HG02763 (cell line): ENCODE measurements around the gene MAP3K15.

Experiments
- ATAC-seq: cut with Tn5 transposase; IDR thresholded peaks from one replicate; pipeline ENCODE4 v1.9.1; 2021; ENCODE audit warnings: mild to moderate bottlenecking, moderate library complexity; ENCODE audit not compliant: unreplicated experiment

Gene MAP3K15

DNA sequence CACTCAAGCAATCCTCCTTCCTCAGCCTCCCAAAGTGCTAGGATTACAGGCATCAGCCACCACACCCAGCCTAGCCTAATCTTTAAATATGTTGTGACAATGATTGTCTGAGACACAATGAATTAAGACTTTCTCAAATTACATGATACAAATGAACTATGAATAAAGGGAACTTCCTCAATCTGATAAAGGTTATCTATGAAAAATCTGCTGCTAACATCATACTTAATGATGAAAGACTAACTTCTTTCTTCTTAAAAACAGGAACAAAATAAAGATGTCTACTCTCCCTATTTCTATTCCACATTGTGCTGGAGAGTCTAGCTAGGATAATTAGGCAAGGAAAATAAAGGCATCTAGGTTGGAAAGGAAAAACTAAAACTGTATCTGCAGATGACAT is 111.6 kb downstream of the MAP3K15 start:
- no peak for ATAC-seq

DNA sequence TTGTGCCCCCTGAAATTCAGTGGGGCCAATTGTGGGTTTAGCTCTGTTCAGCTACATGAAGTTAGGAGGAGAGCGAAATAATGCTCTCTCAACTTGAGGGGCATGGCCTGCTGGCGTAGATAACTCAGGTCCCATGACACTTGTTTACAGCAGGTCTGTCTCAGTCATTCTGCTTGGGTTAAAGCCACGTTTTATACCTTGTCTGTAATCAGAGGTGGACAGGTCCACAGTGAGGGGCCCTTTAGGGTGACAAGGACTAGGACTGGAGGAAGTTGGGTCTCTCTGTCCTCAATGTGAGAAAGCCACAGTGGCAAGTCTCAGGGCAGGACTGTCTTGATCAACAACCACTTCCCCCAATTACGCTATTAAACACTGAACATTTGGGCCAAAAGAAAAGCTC is 122.6 kb downstream of the MAP3K15 start:
- no peak for ATAC-seq

GRCh38 chrX:19392078-19392477 is 123.2 kb downstream of the MAP3K15 start:
- no peak for ATAC-seq

DNA sequence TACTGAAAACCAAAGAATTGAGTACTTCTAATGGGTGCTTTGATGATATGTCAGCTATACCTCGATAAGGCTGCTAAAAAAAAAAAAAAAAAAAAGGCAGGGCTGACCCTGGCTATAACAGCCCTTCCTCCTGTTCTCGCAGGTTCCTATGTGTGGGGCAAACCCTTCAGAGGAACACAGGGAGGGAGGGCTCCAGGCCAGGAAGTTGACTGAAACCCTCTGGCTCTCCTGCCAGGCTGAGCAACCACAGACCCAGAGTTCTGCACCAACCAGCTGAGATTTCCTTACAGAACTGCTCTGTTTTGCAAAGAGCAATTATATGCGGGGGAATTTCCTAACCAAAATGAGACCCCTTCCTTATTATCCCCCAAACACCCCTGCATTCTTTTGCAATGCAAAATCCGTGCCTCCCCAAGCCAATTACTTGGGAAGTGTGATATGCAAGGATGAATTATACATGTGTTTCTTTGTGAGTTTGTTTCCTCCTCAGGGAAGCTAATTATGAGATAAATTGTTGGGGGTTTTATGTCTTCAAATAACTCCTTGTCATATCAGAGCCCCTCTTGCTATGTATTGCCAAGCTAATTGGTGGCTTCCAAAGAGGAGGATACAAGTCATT is 126.0 kb downstream of the MAP3K15 start:
- no peak for ATAC-seq

DNA sequence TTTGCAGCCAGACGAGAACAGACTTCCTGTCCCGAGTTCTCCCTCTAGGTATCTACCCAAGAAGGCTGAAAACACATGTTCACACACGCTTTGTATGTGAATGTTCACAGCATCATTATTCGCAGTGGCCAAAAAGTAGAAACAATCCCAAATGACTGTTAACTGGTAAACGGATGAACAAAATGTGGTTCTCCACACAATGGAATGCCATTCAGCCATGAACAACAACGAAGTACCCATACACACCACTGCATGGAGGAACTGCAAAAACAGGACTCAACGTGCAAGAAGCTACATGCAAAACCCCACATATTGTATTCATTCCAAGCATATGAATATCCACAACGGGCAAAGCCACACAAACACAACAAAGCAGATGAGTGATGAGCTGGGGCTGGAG is 126.6 kb downstream of the MAP3K15 start:
- ATAC-seq: no peak

DNA sequence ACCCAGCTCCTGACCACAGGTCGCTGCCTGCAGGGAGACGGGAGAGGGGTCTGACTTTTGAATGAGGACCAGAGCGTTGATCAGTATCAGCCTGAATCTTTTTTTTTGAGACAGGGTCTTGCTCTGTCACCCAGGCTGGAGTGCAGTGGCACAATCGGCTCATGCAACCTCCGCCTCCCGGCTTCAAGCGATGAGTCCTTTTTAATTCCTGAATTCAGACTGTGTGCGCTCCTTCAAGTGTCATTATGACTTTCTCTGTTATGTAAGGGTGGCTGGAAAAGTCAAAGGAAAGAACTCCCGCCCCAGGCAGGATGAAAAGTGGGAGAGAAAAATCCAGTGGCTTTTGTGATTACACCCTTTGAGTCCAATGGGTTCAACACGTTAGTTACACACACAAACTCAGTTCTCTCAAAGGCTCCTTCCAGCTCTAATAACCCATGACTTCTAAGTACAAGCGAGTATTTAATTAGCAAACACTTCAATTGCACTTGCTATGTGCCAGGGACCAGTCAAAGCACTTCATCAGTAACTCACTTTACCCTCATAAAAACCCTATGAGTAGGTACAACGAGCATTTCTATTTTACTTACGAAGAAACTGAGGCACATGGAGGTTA is 127.1 kb downstream of the MAP3K15 start:
- ATAC-seq: no peak

DNA sequence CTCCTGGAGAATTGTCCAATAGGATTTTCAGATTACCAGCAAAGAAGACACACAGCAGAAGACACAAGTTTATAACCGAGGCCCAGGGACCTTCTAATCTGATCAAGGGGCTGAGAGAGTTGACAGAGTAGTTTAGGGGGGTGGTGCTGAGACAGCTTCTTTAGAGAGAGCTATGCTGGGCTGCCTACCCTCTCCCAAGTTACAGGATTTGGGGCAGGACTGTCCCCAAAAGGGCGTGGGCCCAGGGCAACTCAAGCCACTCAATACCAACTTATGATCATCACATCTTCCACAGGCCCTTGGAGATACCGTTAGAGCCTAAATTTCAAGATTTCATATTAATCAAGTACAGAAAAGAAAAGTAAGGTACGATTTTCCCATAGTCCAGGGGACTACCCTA is 128.6 kb downstream of the MAP3K15 start:
- no peak for ATAC-seq

DNA sequence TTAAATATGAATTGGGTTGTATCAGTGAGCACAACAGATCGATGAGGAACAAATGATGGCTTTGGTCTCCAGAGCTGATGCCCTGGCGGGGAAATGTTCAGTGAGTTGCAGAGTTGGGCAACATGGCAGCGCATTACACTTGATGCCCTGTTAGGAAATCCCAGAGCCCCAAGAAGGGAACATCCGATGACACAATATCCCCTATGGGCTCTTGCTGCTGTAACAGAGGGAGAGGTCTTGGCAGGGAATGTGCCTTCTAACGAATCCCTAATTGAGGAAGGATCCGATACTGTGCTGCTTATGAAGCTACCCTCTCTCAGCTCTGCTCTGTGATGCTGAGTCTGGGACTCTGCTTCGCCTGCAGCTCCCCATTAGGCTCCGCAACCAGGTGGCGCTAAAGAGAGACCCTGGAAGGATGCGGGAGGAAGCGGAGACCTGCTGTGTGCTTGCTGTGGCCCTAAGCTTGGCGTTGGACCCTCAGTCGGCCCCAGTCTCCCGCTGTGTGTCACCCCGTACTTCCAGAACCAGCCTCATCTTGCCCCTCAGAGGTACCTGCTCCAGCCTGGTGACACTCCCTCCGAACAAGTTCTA is 132.7 kb downstream of the MAP3K15 start:
- no peak for ATAC-seq

DNA sequence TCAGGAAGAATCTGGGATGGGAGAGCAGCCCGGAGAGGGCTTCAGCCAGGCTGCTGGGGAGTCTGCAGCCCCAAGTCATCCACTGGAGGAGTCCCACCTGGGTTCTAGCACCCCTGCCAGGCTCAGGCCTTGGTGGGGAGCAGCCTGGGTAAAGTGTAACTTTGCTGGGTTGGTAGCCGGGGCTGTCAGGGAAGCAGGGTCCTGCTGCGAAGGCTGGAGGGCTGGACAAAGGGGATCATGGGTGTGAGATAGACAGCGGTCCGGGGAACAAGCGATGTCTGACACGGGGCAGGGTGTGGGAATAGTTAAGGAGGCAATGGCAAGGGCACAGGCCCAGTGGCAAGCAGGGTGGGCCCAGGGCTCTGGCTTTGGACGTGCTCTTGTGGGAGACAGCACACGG is 134.0 kb downstream of the MAP3K15 start:
- no peak for ATAC-seq

DNA sequence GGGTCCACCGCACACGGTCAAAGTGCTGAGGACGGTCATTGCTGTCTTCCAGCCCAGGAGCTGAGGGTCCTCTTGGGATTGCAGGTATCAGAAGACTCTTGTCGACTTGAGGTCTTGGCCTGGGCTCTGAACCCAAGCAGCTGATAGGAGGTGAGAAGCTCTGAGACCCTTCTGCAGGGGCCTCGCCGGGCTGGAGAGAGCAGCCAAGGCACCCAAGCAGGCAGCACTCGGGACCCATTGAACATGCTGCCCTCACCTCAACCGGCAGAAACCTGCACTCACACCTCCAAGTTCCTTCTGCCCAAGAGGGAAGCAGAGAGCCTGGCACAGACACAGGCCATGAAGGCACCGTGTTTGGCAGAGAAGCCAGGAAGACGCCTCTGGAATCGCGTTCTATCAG is 137.5 kb downstream of the MAP3K15 start:
- no peak for ATAC-seq

- ATAC-seq: no peak
These were observed 139.8 kb downstream of the MAP3K15 start for GRCh38 chrX:19375546-19375945.

GRCh38 chrX:19373351-19373891 is 141.9 kb downstream of the MAP3K15 start:
- ATAC-seq: no peak

- ATAC-seq: peak; percentile 24
These were observed 142.6 kb downstream of the MAP3K15 start for GRCh38 chrX:19372547-19373331.

- ATAC-seq: peak; percentile 65
These were observed 143.2 kb downstream of the MAP3K15 start for GRCh38 chrX:19372170-19372546.

DNA sequence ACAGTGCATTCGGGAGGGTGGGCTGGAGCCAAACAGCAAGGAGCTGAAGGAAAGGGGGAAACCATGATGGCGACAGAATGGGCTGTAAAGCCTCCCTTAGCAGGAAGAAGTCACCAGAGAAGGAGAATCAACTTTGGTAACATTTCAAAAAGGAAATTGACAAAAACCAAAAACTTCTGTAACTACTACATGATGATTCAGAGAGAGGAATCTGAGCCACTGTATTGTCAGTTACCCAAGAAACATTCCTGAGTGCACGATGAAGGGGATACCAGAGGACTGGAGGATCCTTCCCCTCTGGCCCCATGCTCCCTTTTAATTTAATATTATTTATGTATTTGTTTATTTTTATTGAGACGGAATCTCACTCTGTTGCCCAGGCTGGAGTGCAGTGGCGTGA is 145.2 kb downstream of the MAP3K15 start:
- no peak for ATAC-seq

GRCh38 chrX:19368576-19368975 is 146.7 kb downstream of the MAP3K15 start:
- ATAC-seq: no peak

DNA sequence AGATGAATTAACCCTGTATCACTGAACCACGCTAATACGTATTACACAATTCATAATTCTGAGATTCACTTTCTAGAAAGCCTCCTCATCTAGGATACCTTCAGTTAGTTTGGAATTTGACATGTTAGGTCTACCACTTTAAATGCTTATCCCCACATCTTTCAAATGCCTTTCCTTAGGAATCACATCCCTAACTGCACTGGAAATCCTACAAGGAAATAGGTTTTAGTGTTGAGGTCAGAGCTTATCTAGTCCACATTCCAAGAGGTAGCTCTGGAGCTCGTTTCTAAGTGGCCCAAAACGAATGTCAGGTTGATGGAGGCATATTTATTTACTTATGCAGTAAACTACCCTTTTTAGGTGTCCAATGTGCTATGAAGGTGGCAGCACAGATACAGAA is 153.6 kb downstream of the MAP3K15 start:
- ATAC-seq: no peak

DNA sequence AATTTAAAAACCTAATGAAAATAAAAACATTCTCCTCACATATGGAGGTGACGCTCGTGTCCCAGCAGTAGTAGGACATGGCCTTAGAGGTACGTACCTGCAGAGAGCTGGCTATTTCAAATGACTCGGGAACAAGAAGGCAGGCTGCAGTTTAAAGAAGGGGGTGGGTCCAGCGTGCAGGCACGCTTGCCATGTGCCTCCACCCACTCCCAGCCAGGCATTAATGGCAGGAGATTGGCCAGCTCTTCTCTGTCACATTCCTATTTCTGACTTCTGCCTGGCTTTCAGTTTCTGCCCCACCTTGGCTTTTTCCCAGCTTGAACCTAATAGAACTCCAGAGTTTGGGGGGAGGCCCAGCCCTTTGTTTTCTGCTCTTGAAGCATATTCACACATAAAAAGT is 154.4 kb downstream of the MAP3K15 start:
- no peak for ATAC-seq

GRCh38 chrX:19358521-19358920 is 156.8 kb downstream of the MAP3K15 start:
- ATAC-seq: no peak

DNA sequence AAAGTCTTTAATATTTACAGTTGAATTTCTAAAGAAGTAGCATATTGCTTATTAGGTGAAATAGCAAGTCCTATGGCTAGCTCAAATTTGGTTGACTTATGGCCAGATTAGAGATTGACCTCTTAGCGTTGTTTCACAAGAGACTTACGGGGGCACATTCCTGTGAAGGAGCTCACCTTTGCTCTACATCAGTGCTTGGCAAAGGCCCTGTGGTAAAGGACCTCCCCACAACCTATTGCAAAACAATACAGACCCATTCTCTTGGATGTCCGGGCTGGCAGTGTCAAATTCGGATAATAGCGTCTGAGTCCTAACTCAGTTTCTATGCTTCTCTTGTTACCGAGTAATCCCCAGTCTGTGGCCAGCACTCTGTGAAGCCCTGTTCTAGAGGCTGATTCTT is 160.7 kb downstream of the MAP3K15 start:
- no peak for ATAC-seq

DNA sequence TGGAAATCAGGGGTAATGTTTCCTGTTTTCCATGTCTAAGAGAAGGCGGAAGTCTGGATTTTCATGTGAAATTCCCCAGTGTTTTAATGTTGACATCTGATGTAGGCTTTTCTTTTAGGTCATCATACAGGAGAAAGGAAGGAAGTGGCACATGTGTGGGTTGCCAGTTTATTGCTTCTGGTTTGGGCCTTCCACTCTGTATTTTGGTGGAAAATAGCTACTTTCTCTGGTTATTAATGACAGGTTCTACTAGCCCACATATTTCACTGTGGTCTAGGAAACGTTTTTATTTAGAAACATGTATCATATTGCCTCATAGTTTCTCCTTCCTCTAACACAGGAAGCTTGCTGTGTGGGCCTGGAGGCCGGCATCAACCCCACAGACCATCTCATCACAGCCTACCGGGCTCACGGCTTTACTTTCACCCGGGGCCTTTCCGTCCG is 164.3 kb downstream of the MAP3K15 start:
- ATAC-seq: peak; percentile 91

DNA sequence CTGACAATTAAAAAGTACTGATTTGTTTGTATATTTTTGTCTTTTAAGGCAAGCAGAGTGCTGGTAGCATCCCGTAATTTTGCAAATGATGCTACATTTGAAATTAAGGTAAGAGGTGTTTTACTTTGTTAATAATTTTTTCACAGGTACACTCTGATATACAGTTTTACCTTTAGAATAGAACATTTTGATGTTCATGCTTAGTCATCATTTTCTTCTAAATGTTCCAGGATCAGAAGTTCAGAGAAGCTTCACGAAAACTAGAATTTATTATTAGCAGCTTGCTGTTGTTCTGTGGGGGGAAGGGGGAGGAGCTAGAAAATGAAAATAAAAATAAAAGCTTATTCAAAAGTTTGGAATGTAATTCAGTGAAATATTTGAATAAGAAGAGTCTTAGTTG is 166.0 kb downstream of the MAP3K15 start:
- ATAC-seq: no peak
